HG03095 (cell line): ENCODE results near the gene OCEL1.

Source experiments
- ATAC-seq: cut with Tn5 transposase; IDR thresholded peaks from one replicate; pipeline ENCODE4 v1.9.1; 2021; ENCODE audit warnings: moderate library complexity; ENCODE audit not compliant: unreplicated experiment

The OCEL1 gene

GRCh38 chr19:17209126-17210036, 16.6 kb upstream of the OCEL1 start:
- no peak for ATAC-seq

GRCh38 chr19:17210296-17210695, 15.7 kb upstream of the OCEL1 start:
- no peak for ATAC-seq

GRCh38 chr19:17211547-17212446, 14.2 kb upstream of the OCEL1 start:
- ATAC-seq: no peak

- no peak for ATAC-seq
Observed at GRCh38 chr19:17213334-17213733, 12.7 kb upstream of the OCEL1 start.

- no peak for ATAC-seq
Observed at GRCh38 chr19:17214508-17215126, 11.4 kb upstream of the OCEL1 start.

- ATAC-seq: peak; percentile 73
Observed at GRCh38 chr19:17215127-17215971, 10.7 kb upstream of the OCEL1 start, which contains the start of gene USE1. Gene USE1, plus strand, starts transcription at chr19:17215357. Its CDS starts 49 bp downstream, at chr19:17215406.

GRCh38 chr19:17216058-17216670, 9.9 kb upstream of the OCEL1 start:
- ATAC-seq: no peak

- no peak for ATAC-seq
Observed at GRCh38 chr19:17219286-17219685, 6.7 kb upstream of the OCEL1 start.

GRCh38 chr19:17220207-17220758, 5.7 kb upstream of the OCEL1 start:
- no peak for ATAC-seq

GRCh38 chr19:17225053-17225452, 973 bp upstream of the OCEL1 start:
- no peak for ATAC-seq

- no peak for ATAC-seq
Observed at GRCh38 chr19:17227798-17228367, 1.9 kb downstream of the OCEL1 start.

GRCh38 chr19:17229890-17230289, 3.9 kb downstream of the OCEL1 start:
- no peak for ATAC-seq

GRCh38 chr19:17232258-17232657, 6.2 kb downstream of the OCEL1 start:
- ATAC-seq: no peak

GRCh38 chr19:17234911-17235299, 8.9 kb downstream of the OCEL1 start:
- ATAC-seq: peak; percentile 55

- ATAC-seq: peak; percentile 43
Observed at GRCh38 chr19:17235300-17235970, 9.4 kb downstream of the OCEL1 start.

- peak; percentile 7 for ATAC-seq
Observed at GRCh38 chr19:17235971-17236777, 10.1 kb downstream of the OCEL1 start.

GRCh38 chr19:17236811-17237543, 11.0 kb downstream of the OCEL1 start:
- ATAC-seq: no peak
